ENCODE results near the gene ZNF213.
A peak's percentile ranks its signal among the peaks of the same experiment; 100 is the strongest.

The ZNF213 gene

DNA sequence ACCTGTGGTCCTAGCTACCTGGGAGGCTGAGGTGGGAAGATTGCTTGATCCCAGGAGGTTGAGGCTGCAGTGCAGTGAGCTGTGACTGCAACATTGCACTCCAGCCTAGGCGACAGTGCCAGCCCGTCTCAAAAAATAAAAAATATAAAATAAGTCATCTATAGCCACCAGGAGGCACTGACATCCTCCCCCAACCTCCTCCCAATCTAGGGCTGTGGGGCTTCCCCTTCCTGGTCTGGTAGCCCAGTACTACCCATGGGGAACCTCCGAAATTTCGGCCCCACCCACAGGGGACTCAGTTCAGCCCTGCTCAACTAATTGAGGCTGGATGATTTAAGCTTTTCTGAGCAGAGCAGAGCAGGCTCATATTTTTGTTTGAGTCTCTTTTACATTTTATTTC, 39.0 kb upstream of the ZNF213 start:
- ChIA-PET POLR2A (no interaction called here), CTCF (interaction anchor here (0.7 to 1.3 kb wide), 3 partner anchors 37 to 53 kb away, joined by 3 to 5 read pairs (median 4); no protein-coding TSS in a partner anchor)
- TF ChIP-seq FOXA1 (IDR thresholded peaks at IDR 0.05) = no peak
- TF ChIP-seq HDGF (IDR thresholded peaks at IDR 0.05; ENCODE audit: borderline replicate concordance) = no peak
- 0 out of 2 replicates have a peak, but pooled peaks have one; percentile 27 for TF ChIP-seq ZNF384 (IDR thresholded peaks at IDR 0.05)
- DNase-seq (ENCODE audit: extremely low spot score) = no peak

GRCh38 chr16:3096362-3096761, 38.5 kb upstream of the ZNF213 start:
- POLR2A ChIA-PET = no interaction called here
- no peak for DNase-seq (ENCODE audit: extremely low spot score)
- CTCF ChIA-PET = interaction anchor here (1.3 kb wide), 1 partner anchor 37 kb away, joined by 5 read pairs; no protein-coding TSS in a partner anchor
- no peak for TF ChIP-seq FOXA1 (IDR thresholded peaks at IDR 0.05)
- no peak for TF ChIP-seq HDGF (IDR thresholded peaks at IDR 0.05; ENCODE audit: borderline replicate concordance)
- TF ChIP-seq, protein P1, sequence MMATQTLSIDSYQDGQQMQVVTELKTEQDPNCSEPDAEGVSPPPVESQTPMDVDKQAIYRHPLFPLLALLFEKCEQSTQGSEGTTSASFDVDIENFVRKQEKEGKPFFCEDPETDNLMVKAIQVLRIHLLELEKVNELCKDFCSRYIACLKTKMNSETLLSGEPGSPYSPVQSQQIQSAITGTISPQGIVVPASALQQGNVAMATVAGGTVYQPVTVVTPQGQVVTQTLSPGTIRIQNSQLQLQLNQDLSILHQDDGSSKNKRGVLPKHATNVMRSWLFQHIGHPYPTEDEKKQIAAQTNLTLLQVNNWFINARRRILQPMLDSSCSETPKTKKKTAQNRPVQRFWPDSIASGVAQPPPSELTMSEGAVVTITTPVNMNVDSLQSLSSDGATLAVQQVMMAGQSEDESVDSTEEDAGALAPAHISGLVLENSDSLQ (IDR thresholded peaks at IDR 0.05) = no peak
- no peak for TF ChIP-seq TARDBP (IDR thresholded peaks at IDR 0.05)
- no peak for TF ChIP-seq FOXM1 (IDR thresholded peaks at IDR 0.05; ENCODE audit: borderline replicate concordance)
- no peak for TF ChIP-seq LEF1 (IDR thresholded peaks at IDR 0.05; ENCODE audit: borderline replicate concordance)
- no peak for TF ChIP-seq CTBP1 (IDR thresholded peaks at IDR 0.05; ENCODE audit: borderline replicate concordance)
- TF ChIP-seq L3MBTL2 (conservative IDR thresholded peaks at IDR 0.05) = no peak
- TF ChIP-seq ELF4 (IDR thresholded peaks at IDR 0.05) = no peak
- no peak for TF ChIP-seq SUZ12 (IDR thresholded peaks at IDR 0.05)
- TF ChIP-seq SP1 (IDR thresholded peaks at IDR 0.05) = no peak
- no peak for TF ChIP-seq ZNF384 (IDR thresholded peaks at IDR 0.05)
- no peak for TF ChIP-seq BHLHE40 (IDR thresholded peaks at IDR 0.05; ENCODE audit: borderline replicate concordance)
- no peak for TF ChIP-seq NFRKB (IDR thresholded peaks at IDR 0.05)
- no peak for TF ChIP-seq ARNT (IDR thresholded peaks at IDR 0.05)
- TF ChIP-seq FOXK2 (IDR thresholded peaks at IDR 0.05) = no peak

- CTCF ChIA-PET = interaction anchor here (1.9 to 2.7 kb wide), 2 partner anchors 32 to 38 kb away, joined by 5 to 14 read pairs; no protein-coding TSS in a partner anchor
- no peak for DNase-seq (ENCODE audit: extremely low spot score)
- TF ChIP-seq L3MBTL2 (conservative IDR thresholded peaks at IDR 0.05) (no peak), ZNF384 (IDR thresholded peaks at IDR 0.05) (no peak), NFRKB (IDR thresholded peaks at IDR 0.05) (no peak), ARNT (IDR thresholded peaks at IDR 0.05) (no peak), CTBP1 (IDR thresholded peaks at IDR 0.05; ENCODE audit: borderline replicate concordance) (no peak), FOXA1 (IDR thresholded peaks at IDR 0.05) (no peak), TARDBP (IDR thresholded peaks at IDR 0.05) (no peak), FOXM1 (IDR thresholded peaks at IDR 0.05; ENCODE audit: borderline replicate concordance) (no peak), HDGF (IDR thresholded peaks at IDR 0.05; ENCODE audit: borderline replicate concordance) (no peak), SP1 (IDR thresholded peaks at IDR 0.05) (no peak), ELF4 (IDR thresholded peaks at IDR 0.05) (no peak), SUZ12 (IDR thresholded peaks at IDR 0.05) (no peak), FOXK2 (IDR thresholded peaks at IDR 0.05) (no peak), LEF1 (IDR thresholded peaks at IDR 0.05; ENCODE audit: borderline replicate concordance) (no peak), BHLHE40 (IDR thresholded peaks at IDR 0.05; ENCODE audit: borderline replicate concordance) (no peak)
- TF ChIP-seq, protein P1 (IDR thresholded peaks at IDR 0.05) = no peak
- POLR2A ChIA-PET = interaction anchor here (1.2 to 1.6 kb wide), 2 partner anchors 38 to 52 kb away, joined by 5 to 6 read pairs; no protein-coding TSS in a partner anchor
Measured at GRCh38 chr16:3097266-3097665, 37.6 kb upstream of the ZNF213 start.

DNA sequence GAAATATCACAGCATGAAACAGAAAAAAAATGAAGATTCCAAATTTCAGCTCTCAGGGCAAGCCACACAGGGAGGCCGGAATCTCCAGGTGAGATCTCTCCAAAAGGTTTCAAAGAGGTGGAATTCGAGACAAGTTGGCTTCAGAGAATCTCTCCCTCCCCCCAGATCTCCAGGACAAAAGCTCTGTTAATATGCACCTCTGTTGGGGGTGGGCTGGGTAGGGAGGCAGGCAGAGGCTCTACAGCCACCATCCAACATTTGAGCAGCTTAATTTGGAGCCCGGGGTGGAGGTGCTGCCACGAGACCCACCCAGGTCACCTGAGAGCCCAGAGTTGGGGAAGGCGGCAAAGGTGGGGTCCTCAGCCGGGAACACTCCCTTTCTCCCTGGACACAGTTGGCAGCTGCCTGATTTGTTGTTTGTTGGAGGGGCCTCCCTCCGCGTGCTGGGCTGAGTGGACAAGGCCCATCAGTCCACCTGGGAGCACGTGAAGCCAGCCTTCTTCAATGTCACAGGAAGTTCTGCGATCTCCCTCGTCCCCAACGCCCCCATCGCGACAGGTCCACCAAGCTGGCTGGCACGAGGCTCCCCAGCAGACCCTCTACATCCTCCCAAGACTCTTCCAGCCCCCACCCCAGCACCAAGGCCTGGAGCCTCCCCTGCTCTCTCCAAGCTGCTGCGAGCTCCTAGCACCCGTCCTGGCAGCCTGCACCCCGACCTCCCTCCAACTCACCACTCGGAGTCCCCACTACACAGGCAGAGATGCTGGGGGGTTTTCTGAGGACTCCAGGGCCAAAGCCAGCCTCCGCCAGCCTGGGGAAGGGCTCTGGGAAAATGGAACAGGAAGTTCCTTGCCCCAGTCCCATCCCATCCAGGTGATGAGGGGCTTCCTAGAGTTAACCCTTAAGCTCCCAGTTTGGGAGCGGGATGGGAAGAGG, 36.1 kb upstream of the ZNF213 start, which contains the start of gene ZSCAN10:
TSS of gene ZSCAN10 (minus strand) at position 836 of the 936 bp plus-strand sequence. CDS start 6,357 bp downstream, outside the sequence.
- TF ChIP-seq BHLHE40 (IDR thresholded peaks at IDR 0.05; ENCODE audit: borderline replicate concordance) (no peak), ELF4 (IDR thresholded peaks at IDR 0.05) (no peak), FOXA1 (IDR thresholded peaks at IDR 0.05) (no peak), ZNF384 (IDR thresholded peaks at IDR 0.05) (no peak), FOXM1 (IDR thresholded peaks at IDR 0.05; ENCODE audit: borderline replicate concordance) (no peak), ARNT (IDR thresholded peaks at IDR 0.05) (no peak), L3MBTL2 (conservative IDR thresholded peaks at IDR 0.05) (no peak), SUZ12 (IDR thresholded peaks at IDR 0.05) (no peak), TARDBP (IDR thresholded peaks at IDR 0.05) (no peak), FOXK2 (IDR thresholded peaks at IDR 0.05) (no peak), LEF1 (IDR thresholded peaks at IDR 0.05; ENCODE audit: borderline replicate concordance) (no peak), SP1 (IDR thresholded peaks at IDR 0.05) (no peak), CTBP1 (IDR thresholded peaks at IDR 0.05; ENCODE audit: borderline replicate concordance) (no peak), NFRKB (IDR thresholded peaks at IDR 0.05) (no peak), HDGF (IDR thresholded peaks at IDR 0.05; ENCODE audit: borderline replicate concordance) (no peak)
- TF ChIP-seq, protein P1 (IDR thresholded peaks at IDR 0.05) = no peak
- ChIA-PET CTCF (interaction anchor here (0.7 to 2.7 kb wide), 5 partner anchors 31 to 67 kb away, joined by 3 to 14 read pairs (median 5); no protein-coding TSS in a partner anchor), POLR2A (interaction anchor here (0.7 to 1.9 kb wide), 7 partner anchors 15 to 345 kb away, joined by 3 to 5 read pairs (median 3); partner anchors contain the start of genes NAA60, ZNF213 and ZNF597)
- DNase-seq (ENCODE audit: extremely low spot score) = no peak

GRCh38 chr16:3099395-3099731, 35.5 kb upstream of the ZNF213 start:
- CTCF ChIA-PET = interaction anchor here (1.9 to 2.7 kb wide), 2 partner anchors 30 to 40 kb away, joined by 5 to 14 read pairs; no protein-coding TSS in a partner anchor
- POLR2A ChIA-PET = interaction anchor here (0.7 to 1.9 kb wide), 3 partner anchors 30 to 344 kb away, joined by 3 to 4 read pairs (median 4); partner anchors contain the start of genes NAA60 and ZNF597
- no peak for DNase-seq (ENCODE audit: extremely low spot score)
- TF ChIP-seq CTBP1 (IDR thresholded peaks at IDR 0.05; ENCODE audit: borderline replicate concordance) (no peak), FOXK2 (IDR thresholded peaks at IDR 0.05) (no peak), FOXM1 (IDR thresholded peaks at IDR 0.05; ENCODE audit: borderline replicate concordance) (no peak), SP1 (IDR thresholded peaks at IDR 0.05) (no peak), FOXA1 (IDR thresholded peaks at IDR 0.05) (no peak), SUZ12 (IDR thresholded peaks at IDR 0.05) (no peak), L3MBTL2 (conservative IDR thresholded peaks at IDR 0.05) (no peak), NFRKB (IDR thresholded peaks at IDR 0.05) (no peak), HDGF (IDR thresholded peaks at IDR 0.05; ENCODE audit: borderline replicate concordance) (no peak)
- TF ChIP-seq, protein P1 (IDR thresholded peaks at IDR 0.05) = no peak

All from HEK293T (cell line).